Fibroblast of gingiva (primary cell): ENCODE data around the gene RAB11FIP5.
A peak's percentile ranks its signal among the peaks of the same experiment; 100 is the strongest.
"Not testable (repeated sequence)": the region's sequence is repeated elsewhere in the genome, so short reads cannot be mapped to it uniquely, and the experiment has no call there.

ENCODE experiments used
- DNase-seq: peaks from one replicate; pipeline ENCODE4 v3.0.0-alpha.2; 2011; ENCODE audit warnings: low read depth

The RAB11FIP5 gene

GRCh38 chr2:73069855-73070642, 42.7 kb downstream of the RAB11FIP5 start:
- no peak for DNase-seq

GRCh38 chr2:73069041-73069854, 43.5 kb downstream of the RAB11FIP5 start:
- DNase-seq: no peak

- DNase-seq: no peak
Measured at GRCh38 chr2:73068147-73068546, 44.6 kb downstream of the RAB11FIP5 start.

- no peak for DNase-seq
Measured at GRCh38 chr2:73067043-73067442, 45.7 kb downstream of the RAB11FIP5 start.

GRCh38 chr2:73065070-73065469, 47.7 kb downstream of the RAB11FIP5 start:
- not testable (repeated sequence) for DNase-seq

- peak; percentile 55 for DNase-seq
Measured at GRCh38 chr2:73063909-73064875, 48.6 kb downstream of the RAB11FIP5 start.

- no peak for DNase-seq
Measured at GRCh38 chr2:73063472-73063871, 49.3 kb downstream of the RAB11FIP5 start.

GRCh38 chr2:73059106-73059505, 53.6 kb downstream of the RAB11FIP5 start:
- DNase-seq: no peak

- no peak for DNase-seq
Measured at GRCh38 chr2:73054980-73055379, 57.8 kb downstream of the RAB11FIP5 start.

- DNase-seq: no peak
Measured at GRCh38 chr2:73053316-73054114, 59.2 kb downstream of the RAB11FIP5 start.

GRCh38 chr2:73050121-73050545, 62.6 kb downstream of the RAB11FIP5 start:
- no peak for DNase-seq

GRCh38 chr2:73043929-73044832, 68.6 kb downstream of the RAB11FIP5 start:
- DNase-seq: no peak

- DNase-seq: no peak
Measured at GRCh38 chr2:73043276-73043675, 69.5 kb downstream of the RAB11FIP5 start.

GRCh38 chr2:73037947-73038585, 74.7 kb downstream of the RAB11FIP5 start:
- DNase-seq: no peak

GRCh38 chr2:73036766-73037165, 76.0 kb downstream of the RAB11FIP5 start:
- no peak for DNase-seq

GRCh38 chr2:73035899-73036711, 76.6 kb downstream of the RAB11FIP5 start:
- no peak for DNase-seq

GRCh38 chr2:73034661-73035375, 77.9 kb downstream of the RAB11FIP5 start:
- peak; percentile 14 for DNase-seq

GRCh38 chr2:73033766-73034381, 78.9 kb downstream of the RAB11FIP5 start:
- DNase-seq: no peak
